CD14-positive monocyte (primary cell): ENCODE measurements around the gene HPSE2. TPM values are rescaled to one million over a fixed set of nuclear protein-coding genes. Genes with fewer than 3 reads are reported as not detected.

ENCODE experiments used
- DNase-seq, 3 donors: peaks; one replicate each; pipeline ENCODE4 v3.0.0-alpha.2; 2011 to 2022
- H2AFZ ChIP-seq: 2 replicates; pipeline ENCODE4 v1.6.0; 2012; ENCODE audit warnings: mild to moderate bottlenecking, low read depth, low read length, inconsistent platforms; ENCODE audit not compliant: insufficient read depth, poor library complexity, severe bottlenecking
- H3K27ac ChIP-seq, 2 donors: 1 replicate in 1 of 2; 2 replicates in 1 of 2; pipeline ENCODE4 v1.5.1; 2012 to 2013; ENCODE audit warnings: low read length in 2 of 2, control low read depth in 1 of 2, inconsistent platforms in 1 of 2, low read depth in 1 of 2, mild to moderate bottlenecking in 1 of 2
- H3K27me3 ChIP-seq, 2 donors: one replicate each; pipeline versions ENCODE4 v1.6.0 to v1.6.1; 2011 to 2013; ENCODE audit warnings: low read length in 2 of 2; ENCODE audit not compliant: control insufficient read depth in 2 of 2, insufficient read depth in 2 of 2
- H3K36me3 ChIP-seq, 2 donors: replicated peaks in 1 of 2; 1 replicate in 1 of 2; 2 replicates in 1 of 2; pipeline versions ENCODE4 v1.5.1 to v1.6.1; 2012 to 2013; ENCODE audit warnings: low read length in 2 of 2, control low read depth in 1 of 2, inconsistent platforms in 1 of 2, mild to moderate bottlenecking in 1 of 2; ENCODE audit not compliant: insufficient read depth in 2 of 2, control insufficient read depth in 1 of 2
- H3K4me1 ChIP-seq, 2 donors: 1 replicate in 1 of 2; 2 replicates in 1 of 2; pipeline versions ENCODE4 v1.5.1 to v1.6.1; 2012 to 2013; ENCODE audit warnings: low read length in 2 of 2, control low read depth in 1 of 2, inconsistent platforms in 1 of 2, mild to moderate bottlenecking in 1 of 2, moderate library complexity in 1 of 2; ENCODE audit not compliant: insufficient read depth in 2 of 2, control insufficient read depth in 1 of 2
- H3K4me2 ChIP-seq: replicated peaks from 2 replicates; pipeline ENCODE3; 2012; ENCODE audit warnings: low read length, moderate library complexity, mild to moderate bottlenecking; ENCODE audit not compliant: poor library complexity, severe bottlenecking; ENCODE audit errors: extremely low read depth
- H3K4me3 ChIP-seq, 3 experiments: fragments of 200-600 bp in 1 of 3; sonication (generic) in 1 of 3; replicated peaks in 1 of 3; 1 replicate in 2 of 3; 2 replicates in 1 of 3; pipeline ENCODE4 v1.5.1; 2011 to 2013; ENCODE audit warnings: low read length in 3 of 3, mild to moderate bottlenecking in 3 of 3, control low read depth in 2 of 3, low read depth in 2 of 3, inconsistent platforms in 1 of 3, moderate library complexity in 1 of 3
- H3K79me2 ChIP-seq: 2 replicates; pipeline ENCODE4 v1.6.0; 2012; ENCODE audit warnings: mild to moderate bottlenecking, control low read depth, inconsistent platforms, low read length, moderate library complexity; ENCODE audit not compliant: insufficient read depth
- H3K9ac ChIP-seq: 2 replicates; pipeline ENCODE4 v1.6.0; 2017; ENCODE audit warnings: low read length, mild to moderate bottlenecking; ENCODE audit not compliant: insufficient read depth, poor library complexity, severe bottlenecking
- H3K9me3 ChIP-seq, 2 donors: replicated peaks in 1 of 2; 1 replicate in 1 of 2; 2 replicates in 1 of 2; pipeline versions ENCODE4 v1.5.1 to v1.6.1; 2012 to 2013; ENCODE audit warnings: low read length in 2 of 2, control low read depth in 1 of 2; ENCODE audit not compliant: control insufficient read depth in 1 of 2, insufficient read depth in 1 of 2
- H4K20me1 ChIP-seq: 2 replicates; pipeline ENCODE4 v1.6.0; 2012; ENCODE audit warnings: mild to moderate bottlenecking, low read length, control low read depth, moderate library complexity; ENCODE audit not compliant: insufficient read depth
- H3K27ac Mint-ChIP-seq, 7 donors: one replicate each; pipeline ENCODE4 v1.8.0; 2020; ENCODE audit warnings: mild to moderate bottlenecking in 7 of 7, mixed read lengths in 7 of 7, moderate library complexity in 6 of 7, inconsistent platforms in 2 of 7
- H3K27me3 Mint-ChIP-seq, 3 donors: one replicate each; pipeline ENCODE4 v1.8.0; 2021 to 2022; ENCODE audit warnings: low read depth in 3 of 3, mild to moderate bottlenecking in 3 of 3, mixed read lengths in 3 of 3, moderate library complexity in 3 of 3, inconsistent platforms in 1 of 3
- H3K36me3 Mint-ChIP-seq, 2 donors: one replicate each; pipeline ENCODE4 v1.8.0; 2020; ENCODE audit warnings: mixed read lengths in 2 of 2, inconsistent platforms in 1 of 2, mild to moderate bottlenecking in 1 of 2
- H3K4me1 Mint-ChIP-seq: one replicate; pipeline ENCODE4 v1.8.0; 2020; ENCODE audit warnings: mild to moderate bottlenecking, mixed read lengths
- H3K4me3 Mint-ChIP-seq, 2 donors: one replicate each; pipeline ENCODE4 v1.8.0; 2020; ENCODE audit warnings: mild to moderate bottlenecking in 2 of 2, mixed read lengths in 2 of 2, moderate library complexity in 1 of 2
- H3K9me3 Mint-ChIP-seq, 7 donors: one replicate each; pipeline ENCODE4 v1.8.0; 2020 to 2022; ENCODE audit warnings: mixed read lengths in 7 of 7, mild to moderate bottlenecking in 6 of 7, moderate library complexity in 6 of 7, inconsistent platforms in 2 of 7
- WGBS: methylation state at CpG from one replicate; pipeline ENCODE4 v1.1.5; 2013; ENCODE audit warnings: missing lambda C conversion rate; ENCODE audit not compliant: insufficient coverage; 5-methylcytosine and 5-hydroxymethylcytosine counted together
- intact Hi-C, 2 donors: fragments of 100-400 bp; cut with micrococcal nuclease; formaldehyde crosslinking; loops; one replicate each; pipeline versions ENCODE4 v1.15.0 to v1.15.1; 2023
- polyA plus RNA-seq, 3 donors: library from polyadenylated mRNA; depleted of rRNA in 1 of 3; unstranded in 2 of 3; stranded (reverse) in 1 of 3; fragments of 300-500 nt in 2 of 3; fragments of >200 nt in 1 of 3; fragmentation: Illumina TruSeq in 2 of 3; gene quantifications; 1 replicate in 2 of 3; 2 replicates in 1 of 3; pipeline ENCODE4 v1.2.3, GENCODE V29; 2012 to 2021
- TF ChIP-seq, protein P1 (sequence below): fragments of 200-600 bp; IDR thresholded peaks from one replicate; pipeline ENCODE4 v1.8.0; 2022; ENCODE audit warnings: antibody characterized with exemption, mild to moderate bottlenecking

Gene HPSE2
- polyA plus RNA-seq, 3 donors: not detected

DNA sequence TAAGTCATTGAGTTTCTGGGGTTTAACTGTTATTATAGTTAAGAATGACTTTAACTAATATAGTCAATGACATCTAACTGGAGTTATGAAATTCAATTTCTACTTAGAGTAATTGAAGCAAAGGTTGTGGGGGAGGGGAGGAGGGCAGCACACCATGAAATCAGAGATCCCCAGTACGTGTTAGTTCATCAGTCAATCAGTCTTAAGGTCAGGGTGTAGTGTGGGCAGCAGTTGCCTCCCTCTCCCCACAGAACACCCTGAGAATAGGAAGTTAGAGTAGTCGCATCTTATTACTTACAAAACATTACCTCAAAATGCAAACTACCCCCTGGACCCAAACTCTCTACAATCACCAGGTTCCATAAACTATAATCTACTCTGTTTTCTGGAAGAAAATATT, 781.9 kb downstream of the HPSE2 start:
- Histone ChIP-seq H3K4me1 (no peaks in the 10 kb centered on the region), H3K27me3 (peaks cover 0 to 5% of the 10 kb centered on the region in 2 donors), H4K20me1 (no peaks in the 10 kb centered on the region), H3K79me2 (no peaks in the 10 kb centered on the region), H3K9ac (no peak overlapping the region), H3K9me3 (no peaks in the 10 kb centered on the region), H3K4me3 (no peak overlapping the region), H3K4me2 (no peak overlapping the region), H3K27ac (no peak overlapping the region), H3K36me3 (no peaks in the 10 kb centered on the region), H2AFZ (no peak overlapping the region)
- peaks cover 2% of the 10 kb centered on the region for H3K4me1 Mint-ChIP-seq
- WGBS: no CpG with 5 or more reads among the region's 2 CpGs
- no peaks in the 10 kb centered on the region for H3K36me3 Mint-ChIP-seq
- intact Hi-C loops: no loop called here
- peaks cover 19 to 29% (median 24%) of the 10 kb centered on the region in 3 donors for H3K27me3 Mint-ChIP-seq
- no peak overlapping the region for H3K4me3 Mint-ChIP-seq
- TF ChIP-seq, protein P1, sequence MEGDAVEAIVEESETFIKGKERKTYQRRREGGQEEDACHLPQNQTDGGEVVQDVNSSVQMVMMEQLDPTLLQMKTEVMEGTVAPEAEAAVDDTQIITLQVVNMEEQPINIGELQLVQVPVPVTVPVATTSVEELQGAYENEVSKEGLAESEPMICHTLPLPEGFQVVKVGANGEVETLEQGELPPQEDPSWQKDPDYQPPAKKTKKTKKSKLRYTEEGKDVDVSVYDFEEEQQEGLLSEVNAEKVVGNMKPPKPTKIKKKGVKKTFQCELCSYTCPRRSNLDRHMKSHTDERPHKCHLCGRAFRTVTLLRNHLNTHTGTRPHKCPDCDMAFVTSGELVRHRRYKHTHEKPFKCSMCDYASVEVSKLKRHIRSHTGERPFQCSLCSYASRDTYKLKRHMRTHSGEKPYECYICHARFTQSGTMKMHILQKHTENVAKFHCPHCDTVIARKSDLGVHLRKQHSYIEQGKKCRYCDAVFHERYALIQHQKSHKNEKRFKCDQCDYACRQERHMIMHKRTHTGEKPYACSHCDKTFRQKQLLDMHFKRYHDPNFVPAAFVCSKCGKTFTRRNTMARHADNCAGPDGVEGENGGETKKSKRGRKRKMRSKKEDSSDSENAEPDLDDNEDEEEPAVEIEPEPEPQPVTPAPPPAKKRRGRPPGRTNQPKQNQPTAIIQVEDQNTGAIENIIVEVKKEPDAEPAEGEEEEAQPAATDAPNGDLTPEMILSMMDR: no peak
- no peak for DNase-seq
- H3K27ac Mint-ChIP-seq: no peak overlapping the region
- H3K9me3 Mint-ChIP-seq: peaks cover 0 to 1% (median 0%) of the 10 kb centered on the region in 7 donors

DNA sequence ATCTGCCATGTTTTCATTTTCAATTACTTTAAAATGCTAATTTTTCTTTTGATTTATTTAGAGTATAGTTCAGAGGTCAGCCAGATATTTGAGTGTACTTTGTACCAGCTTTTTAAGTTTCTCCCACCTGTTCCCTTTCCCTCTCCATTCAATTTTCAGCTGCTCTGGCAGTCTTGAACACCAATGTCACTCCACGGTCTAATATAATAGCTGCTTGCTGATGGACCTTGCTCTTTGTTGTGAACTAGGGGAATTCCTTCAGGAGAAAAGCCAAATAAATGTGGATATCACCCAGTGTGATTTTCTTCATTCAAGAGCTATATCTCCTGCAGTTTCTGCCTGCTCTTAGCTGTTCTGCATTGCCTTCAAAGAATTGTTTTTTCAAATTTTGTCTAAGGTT, 785.0 kb downstream of the HPSE2 start:
- no peak overlapping the region for H3K4me2 ChIP-seq
- WGBS: 100% methylated on average over 1 of the region's 1 CpG
- no peak overlapping the region for H3K4me3 ChIP-seq
- no peak overlapping the region for H3K27ac ChIP-seq
- H3K27me3 Mint-ChIP-seq: peaks cover 8 to 17% (median 9%) of the 10 kb centered on the region in 3 donors
- intact Hi-C loops: no loop called here
- no peak for DNase-seq
- H3K36me3 ChIP-seq: no peaks in the 10 kb centered on the region
- peaks cover 13% of the 10 kb centered on the region for H3K4me1 Mint-ChIP-seq
- peaks cover 18% of the 10 kb centered on the region for H3K79me2 ChIP-seq
- H2AFZ ChIP-seq: no peak overlapping the region
- peaks cover 10 to 14% of the 10 kb centered on the region in 2 donors for H3K4me1 ChIP-seq
- H3K9me3 Mint-ChIP-seq: peaks cover 0 to 3% (median 0%) of the 10 kb centered on the region in 7 donors
- H3K9me3 ChIP-seq: no peaks in the 10 kb centered on the region
- TF ChIP-seq, protein P1: no peak
- peaks cover 5% of the 10 kb centered on the region for H4K20me1 ChIP-seq
- H3K9ac ChIP-seq: no peak overlapping the region
- H3K4me3 Mint-ChIP-seq: no peak overlapping the region
- peaks cover 0 to 2% of the 10 kb centered on the region in 2 donors for H3K27me3 ChIP-seq
- H3K27ac Mint-ChIP-seq: no peak overlapping the region
- no peaks in the 10 kb centered on the region for H3K36me3 Mint-ChIP-seq
